Muscle layer of colon (tissue), 2 donors: ENCODE data around the gene DNAH12.
"Not testable (repeated sequence)": the region's sequence is repeated elsewhere in the genome, so short reads cannot be mapped to it uniquely, and the experiment has no call there.

ENCODE experiments used
- H3K27ac ChIP-seq: one replicate; pipeline ENCODE4 v1.7.0; 2013; ENCODE audit warnings: low read depth, mild to moderate bottlenecking, low read length, moderate library complexity
- H3K27me3 ChIP-seq, 2 donors: one replicate each; pipeline ENCODE4 v1.7.0; 2013; ENCODE audit warnings: low read length in 2 of 2, mild to moderate bottlenecking in 2 of 2; ENCODE audit not compliant: insufficient read depth in 2 of 2, control insufficient read depth in 1 of 2
- H3K36me3 ChIP-seq: one replicate; pipeline ENCODE4 v1.7.0; 2013; ENCODE audit warnings: mild to moderate bottlenecking, low read length; ENCODE audit not compliant: insufficient read depth
- H3K4me1 ChIP-seq: one replicate; pipeline ENCODE4 v1.7.0; 2013; ENCODE audit warnings: mild to moderate bottlenecking, low read length; ENCODE audit not compliant: insufficient read depth
- H3K4me3 ChIP-seq, 2 donors: one replicate each; pipeline ENCODE4 v1.7.0; 2013; ENCODE audit warnings: low read length in 2 of 2, low read depth in 1 of 2, mild to moderate bottlenecking in 1 of 2, moderate library complexity in 1 of 2
- H3K9ac ChIP-seq: one replicate; pipeline ENCODE4 v1.7.0; 2013; ENCODE audit warnings: low read length
- H3K9me3 ChIP-seq: one replicate; pipeline ENCODE4 v1.7.0; 2013; ENCODE audit warnings: mild to moderate bottlenecking, low read length
- donor health status: abdominal sarcoma.
- donor health status: Adenocarcinoma of cecum.

DNAH12 gene

GRCh38 chr3:57350271-57350670 is 193.9 kb downstream of the DNAH12 start:
- Histone ChIP-seq H3K27me3 (no peaks in the 10 kb centered on the region), H3K9me3 (no peaks in the 10 kb centered on the region), H3K4me3 (no peak overlapping the region), H3K27ac (no peak overlapping the region), H3K9ac (no peak overlapping the region), H3K4me1 (no peaks in the 10 kb centered on the region), H3K36me3 (no peaks in the 10 kb centered on the region)

GRCh38 chr3:57339071-57339642 is 205.0 kb downstream of the DNAH12 start:
- H3K9ac ChIP-seq, H3K27me3 ChIP-seq, H3K9me3 ChIP-seq, H3K4me3 ChIP-seq, H3K36me3 ChIP-seq, H3K27ac ChIP-seq, H3K4me1 ChIP-seq: not testable (repeated sequence)

GRCh38 chr3:57338272-57339070 is 205.7 kb downstream of the DNAH12 start:
- not testable (repeated sequence) for H3K4me3 ChIP-seq, H3K9ac ChIP-seq, H3K9me3 ChIP-seq, H3K4me1 ChIP-seq, H3K27ac ChIP-seq, H3K36me3 ChIP-seq, H3K27me3 ChIP-seq

- H3K27me3 ChIP-seq = no peaks in the 10 kb centered on the region
- no peaks in the 10 kb centered on the region for H3K4me1 ChIP-seq
- H3K9me3 ChIP-seq = no peaks in the 10 kb centered on the region
- H3K36me3 ChIP-seq = no peaks in the 10 kb centered on the region
- no peak overlapping the region for H3K9ac ChIP-seq
- no peak overlapping the region for H3K4me3 ChIP-seq
- H3K27ac ChIP-seq = no peak overlapping the region
Observed at GRCh38 chr3:57335283-57335938, 208.7 kb downstream of the DNAH12 start.

- no peaks in the 10 kb centered on the region for H3K36me3 ChIP-seq
- no peaks in the 10 kb centered on the region for H3K27me3 ChIP-seq
- no peak overlapping the region for H3K4me3 ChIP-seq
- H3K4me1 ChIP-seq = no peaks in the 10 kb centered on the region
- H3K9ac ChIP-seq = no peak overlapping the region
- no peak overlapping the region for H3K27ac ChIP-seq
- H3K9me3 ChIP-seq = no peaks in the 10 kb centered on the region
Observed at GRCh38 chr3:57331078-57331610, 213.0 kb downstream of the DNAH12 start.

DNA sequence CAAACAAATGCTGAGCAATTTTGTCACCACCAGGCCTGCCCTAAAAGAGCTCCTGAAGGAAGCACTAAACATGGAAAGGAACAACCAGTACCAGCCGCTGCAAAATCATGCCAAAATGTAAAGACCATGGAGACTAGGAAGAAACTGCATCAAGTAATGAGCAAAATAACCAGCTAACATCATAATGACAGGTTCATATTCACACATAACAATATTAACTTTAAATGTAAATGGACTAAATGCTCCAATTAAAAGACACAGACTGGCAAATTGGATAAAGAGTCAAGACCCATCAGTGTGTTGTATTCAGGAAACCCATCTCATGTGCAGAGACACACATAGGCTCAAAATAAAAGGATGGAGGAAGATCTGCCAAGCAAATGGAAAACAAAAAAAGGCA is 217.6 kb downstream of the DNAH12 start:
- H3K27ac ChIP-seq = not testable (repeated sequence)

DNA sequence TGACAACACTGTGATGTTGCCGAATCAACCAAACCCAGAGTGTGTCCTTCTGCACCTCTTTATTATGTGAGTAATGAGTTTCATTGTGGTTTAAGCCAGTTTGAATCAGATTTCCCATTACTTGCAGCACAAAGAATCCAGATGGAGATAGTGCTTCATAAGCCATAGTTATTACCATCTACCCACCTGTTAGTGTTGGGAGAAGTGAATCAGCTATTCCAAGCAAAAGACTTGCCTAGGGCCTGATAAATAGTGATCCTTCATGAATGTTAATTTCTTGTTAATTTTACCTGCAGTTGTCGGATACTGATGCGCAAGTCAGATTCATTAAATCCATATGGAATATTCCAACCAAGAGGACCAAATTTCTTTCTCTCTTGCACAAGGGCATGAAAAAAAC is 229.9 kb downstream of the DNAH12 start:
- no peaks in the 10 kb centered on the region for H3K36me3 ChIP-seq
- no peak overlapping the region for H3K4me3 ChIP-seq
- H3K4me1 ChIP-seq = no peaks in the 10 kb centered on the region
- H3K27ac ChIP-seq = no peak overlapping the region
- no peaks in the 10 kb centered on the region for H3K27me3 ChIP-seq
- H3K9me3 ChIP-seq = peaks cover 6% of the 10 kb centered on the region
- no peak overlapping the region for H3K9ac ChIP-seq

More for the DNA sequence above, 217.6 kb downstream of the DNAH12 start:
- not testable (repeated sequence) for H3K9ac ChIP-seq, H3K27me3 ChIP-seq, H3K36me3 ChIP-seq, H3K4me3 ChIP-seq, H3K4me1 ChIP-seq, H3K9me3 ChIP-seq

DNA sequence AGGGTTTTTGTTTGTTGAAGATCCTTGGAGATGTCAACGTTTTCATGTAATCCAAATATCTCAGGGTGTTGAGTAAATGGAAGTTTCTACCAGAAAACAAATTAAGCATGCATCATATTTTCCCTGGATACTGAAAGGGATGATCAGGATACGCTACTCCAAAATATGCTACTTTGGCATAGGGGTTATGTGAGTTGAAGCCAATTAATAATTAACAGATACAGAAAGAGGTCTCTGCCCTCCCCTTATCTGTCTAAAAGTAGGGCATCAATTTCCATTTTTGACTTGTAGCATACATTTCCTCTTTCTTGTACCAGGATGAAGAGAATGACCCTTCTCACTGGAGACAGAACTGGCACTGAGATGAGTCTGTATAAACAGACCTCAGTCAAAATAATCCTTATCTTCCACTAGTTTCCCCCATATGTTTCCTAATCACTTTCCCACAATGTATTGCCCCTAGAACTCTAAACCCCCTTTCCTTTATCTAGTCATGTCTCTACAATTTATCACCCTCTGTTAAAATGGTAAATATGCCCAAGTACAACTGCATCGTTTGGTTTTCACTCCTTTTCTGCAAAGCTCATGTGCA is 234.3 kb downstream of the DNAH12 start:
- no peak overlapping the region for H3K9ac ChIP-seq
- no peaks in the 10 kb centered on the region for H3K27me3 ChIP-seq
- H3K9me3 ChIP-seq = no peaks in the 10 kb centered on the region
- no peaks in the 10 kb centered on the region for H3K36me3 ChIP-seq
- no peak overlapping the region for H3K4me3 ChIP-seq
- no peak overlapping the region for H3K27ac ChIP-seq
- no peaks in the 10 kb centered on the region for H3K4me1 ChIP-seq

- H3K4me1 ChIP-seq, H3K27ac ChIP-seq, H3K36me3 ChIP-seq, H3K4me3 ChIP-seq, H3K27me3 ChIP-seq, H3K9me3 ChIP-seq, H3K9ac ChIP-seq: not testable (repeated sequence)
Observed at GRCh38 chr3:57303520-57303919, 240.6 kb downstream of the DNAH12 start.

DNA sequence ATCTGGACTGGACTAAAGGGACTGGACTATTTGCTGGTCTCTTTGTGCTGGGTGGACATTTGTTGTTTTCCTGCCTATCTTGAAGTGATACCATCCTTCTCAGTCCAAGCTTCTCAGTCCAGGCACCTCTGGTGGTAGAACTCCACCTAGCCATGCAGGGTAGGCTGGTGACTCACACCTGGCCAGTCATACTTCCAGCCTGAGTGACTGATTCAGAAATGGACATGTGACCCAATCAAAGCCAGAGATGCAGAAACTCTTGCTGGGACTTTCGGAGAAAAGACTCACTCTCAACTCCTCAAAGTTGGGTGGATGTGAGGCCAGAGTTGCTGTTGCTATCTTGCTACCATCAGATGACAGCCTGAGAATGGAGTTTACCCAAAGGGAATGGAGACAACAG is 246.1 kb downstream of the DNAH12 start:
- H3K9me3 ChIP-seq = no peaks in the 10 kb centered on the region
- H3K4me3 ChIP-seq = no peak overlapping the region
- no peak overlapping the region for H3K27ac ChIP-seq
- H3K9ac ChIP-seq = no peak overlapping the region
- no peaks in the 10 kb centered on the region for H3K27me3 ChIP-seq
- H3K36me3 ChIP-seq = no peaks in the 10 kb centered on the region
- no peaks in the 10 kb centered on the region for H3K4me1 ChIP-seq

- Histone ChIP-seq H3K36me3 (no peaks in the 10 kb centered on the region), H3K4me1 (no peaks in the 10 kb centered on the region), H3K27ac (no peak overlapping the region), H3K9ac (no peak overlapping the region), H3K27me3 (no peaks in the 10 kb centered on the region), H3K9me3 (no peaks in the 10 kb centered on the region), H3K4me3 (no peak overlapping the region)
Observed at GRCh38 chr3:57292897-57293526, 251.1 kb downstream of the DNAH12 start.
